ENCODE measurements around the gene CCDC141. TPM values are rescaled to one million over a fixed set of nuclear protein-coding genes. Genes with fewer than 3 reads are reported as not detected.

CCDC141 gene
- total RNA-seq, 1 donor from 2014 or later = 25.7 TPM

DNA sequence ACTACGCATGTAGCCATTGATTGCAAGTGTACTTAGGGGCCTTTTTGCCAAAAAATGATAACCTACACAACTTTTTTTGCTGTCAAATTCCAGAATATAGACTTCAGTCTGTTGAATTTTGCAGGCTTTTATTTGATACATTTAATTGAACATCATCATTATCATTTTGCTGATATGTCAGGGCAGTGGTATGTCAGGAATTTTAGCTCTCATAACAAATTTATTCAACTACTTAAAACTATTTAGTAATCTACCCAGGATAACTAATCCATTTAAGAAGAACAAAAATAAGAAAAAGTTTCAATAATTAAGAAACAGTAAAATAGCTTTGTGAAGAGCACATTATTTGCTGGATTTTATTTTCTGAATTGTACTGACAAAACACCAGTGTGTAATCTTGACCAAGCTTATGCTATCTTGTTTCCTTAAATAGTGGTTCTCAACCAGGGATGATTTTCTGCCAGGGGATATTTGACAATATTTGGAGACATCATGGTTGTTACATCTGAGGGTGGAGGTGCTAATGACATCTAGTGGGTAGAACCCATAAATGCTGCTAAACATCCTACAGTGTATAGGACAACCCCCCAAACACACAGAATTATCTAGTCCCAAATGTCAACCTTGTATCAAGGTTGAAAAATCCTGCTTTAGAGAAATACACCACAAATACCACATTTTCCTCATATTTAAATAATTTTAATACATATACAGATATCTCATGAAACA is 230.6 kb downstream of the CCDC141 start:
- H3K4me1 ChIP-seq = no peaks in the 10 kb centered on the region
- no peak overlapping the region for H3K4me3 ChIP-seq
- ATAC-seq = no peak
- H3K36me3 ChIP-seq = no peaks in the 10 kb centered on the region
- TF ChIP-seq, protein P1, sequence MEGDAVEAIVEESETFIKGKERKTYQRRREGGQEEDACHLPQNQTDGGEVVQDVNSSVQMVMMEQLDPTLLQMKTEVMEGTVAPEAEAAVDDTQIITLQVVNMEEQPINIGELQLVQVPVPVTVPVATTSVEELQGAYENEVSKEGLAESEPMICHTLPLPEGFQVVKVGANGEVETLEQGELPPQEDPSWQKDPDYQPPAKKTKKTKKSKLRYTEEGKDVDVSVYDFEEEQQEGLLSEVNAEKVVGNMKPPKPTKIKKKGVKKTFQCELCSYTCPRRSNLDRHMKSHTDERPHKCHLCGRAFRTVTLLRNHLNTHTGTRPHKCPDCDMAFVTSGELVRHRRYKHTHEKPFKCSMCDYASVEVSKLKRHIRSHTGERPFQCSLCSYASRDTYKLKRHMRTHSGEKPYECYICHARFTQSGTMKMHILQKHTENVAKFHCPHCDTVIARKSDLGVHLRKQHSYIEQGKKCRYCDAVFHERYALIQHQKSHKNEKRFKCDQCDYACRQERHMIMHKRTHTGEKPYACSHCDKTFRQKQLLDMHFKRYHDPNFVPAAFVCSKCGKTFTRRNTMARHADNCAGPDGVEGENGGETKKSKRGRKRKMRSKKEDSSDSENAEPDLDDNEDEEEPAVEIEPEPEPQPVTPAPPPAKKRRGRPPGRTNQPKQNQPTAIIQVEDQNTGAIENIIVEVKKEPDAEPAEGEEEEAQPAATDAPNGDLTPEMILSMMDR (IDR thresholded peaks at IDR 0.05) = no peak
- H3K9me3 ChIP-seq = no peaks in the 10 kb centered on the region
- intact Hi-C loops (cut with DNase I) = no loop called here
- no peak overlapping the region for H3K27ac ChIP-seq
- no peak for DNase-seq
- H3K27me3 ChIP-seq = no peaks in the 10 kb centered on the region

DNA sequence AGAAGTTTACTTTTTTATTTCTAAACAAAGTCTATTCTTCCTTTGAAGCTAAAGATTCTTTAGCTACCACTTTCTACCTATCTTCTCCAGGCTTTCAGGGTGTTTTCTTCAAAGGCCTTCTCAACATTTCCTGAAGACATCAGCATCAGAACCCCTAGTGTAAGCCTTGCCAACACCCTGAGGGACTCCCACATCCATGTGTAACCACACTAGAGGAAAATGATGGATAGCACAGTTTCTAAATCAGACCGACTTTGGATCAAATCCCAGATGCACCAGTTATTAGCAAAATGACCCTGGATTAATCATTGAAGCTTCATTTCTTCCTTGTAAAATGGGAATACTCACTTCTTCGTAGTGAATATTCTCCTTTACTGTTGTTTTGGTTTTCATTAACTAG is 238.0 kb downstream of the CCDC141 start:
- TF ChIP-seq, protein P1 (IDR thresholded peaks at IDR 0.05) = no peak
- ATAC-seq (no peak), DNase-seq (no peak)
- no peaks in the 10 kb centered on the region for H3K36me3 ChIP-seq
- intact Hi-C loops (cut with DNase I) = no loop called here
- H3K27me3 ChIP-seq = no peaks in the 10 kb centered on the region
- no peaks in the 10 kb centered on the region for H3K4me1 ChIP-seq
- no peaks in the 10 kb centered on the region for H3K9me3 ChIP-seq
- H3K4me3 ChIP-seq = no peak overlapping the region
- H3K27ac ChIP-seq = no peak overlapping the region

DNA sequence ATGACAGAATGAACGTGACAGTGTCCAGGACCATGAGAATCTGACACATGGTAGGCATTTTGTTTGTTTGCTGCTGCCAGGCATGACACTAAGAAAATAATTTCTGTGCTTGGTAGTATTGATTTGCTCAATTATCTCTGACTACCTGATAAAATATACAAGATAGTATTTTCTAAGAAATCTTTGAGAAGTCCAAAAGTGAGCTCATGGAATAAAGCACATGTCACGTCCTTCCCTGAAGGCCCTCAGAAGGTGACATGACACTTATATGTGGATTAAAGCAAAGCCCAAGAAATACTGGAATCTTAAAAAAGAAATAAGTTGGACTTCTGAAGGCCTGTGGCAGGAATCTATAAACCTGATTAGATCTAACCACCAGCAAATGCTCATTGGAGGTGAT is 238.9 kb downstream of the CCDC141 start:
- no peak for ATAC-seq
- intact Hi-C loops (cut with DNase I) = no loop called here
- H3K27ac ChIP-seq = no peak overlapping the region
- no peak for DNase-seq
- H3K36me3 ChIP-seq = no peaks in the 10 kb centered on the region
- TF ChIP-seq, protein P1 (IDR thresholded peaks at IDR 0.05) = no peak
- H3K27me3 ChIP-seq = no peaks in the 10 kb centered on the region
- H3K4me3 ChIP-seq = no peak overlapping the region
- no peaks in the 10 kb centered on the region for H3K4me1 ChIP-seq
- no peaks in the 10 kb centered on the region for H3K9me3 ChIP-seq

DNA sequence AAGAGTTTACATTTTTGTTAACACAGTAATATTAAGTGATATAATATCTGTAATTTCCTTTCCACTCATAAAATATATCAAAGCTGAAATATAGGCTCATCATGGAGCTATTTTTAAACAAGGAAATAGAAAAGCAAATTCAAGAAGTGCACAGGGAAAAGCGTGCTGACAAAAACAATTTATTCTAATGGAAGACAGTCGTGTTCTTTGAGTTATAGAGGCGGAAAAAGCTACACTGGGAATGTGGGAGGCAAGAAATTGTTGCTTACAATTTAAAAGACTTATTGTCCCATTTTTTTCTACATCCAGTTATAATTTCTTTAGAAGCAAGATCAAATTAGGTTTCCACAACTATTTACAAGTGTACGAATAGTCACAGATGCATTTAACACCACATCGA is 239.5 kb downstream of the CCDC141 start:
- Histone ChIP-seq H3K27ac (no peak overlapping the region), H3K4me1 (no peaks in the 10 kb centered on the region), H3K9me3 (no peaks in the 10 kb centered on the region), H3K36me3 (no peaks in the 10 kb centered on the region), H3K4me3 (no peak overlapping the region), H3K27me3 (no peaks in the 10 kb centered on the region)
- DNase-seq = no peak
- intact Hi-C loops (cut with DNase I) = no loop called here
- TF ChIP-seq, protein P1 (IDR thresholded peaks at IDR 0.05) = no peak
- no peak for ATAC-seq

DNA sequence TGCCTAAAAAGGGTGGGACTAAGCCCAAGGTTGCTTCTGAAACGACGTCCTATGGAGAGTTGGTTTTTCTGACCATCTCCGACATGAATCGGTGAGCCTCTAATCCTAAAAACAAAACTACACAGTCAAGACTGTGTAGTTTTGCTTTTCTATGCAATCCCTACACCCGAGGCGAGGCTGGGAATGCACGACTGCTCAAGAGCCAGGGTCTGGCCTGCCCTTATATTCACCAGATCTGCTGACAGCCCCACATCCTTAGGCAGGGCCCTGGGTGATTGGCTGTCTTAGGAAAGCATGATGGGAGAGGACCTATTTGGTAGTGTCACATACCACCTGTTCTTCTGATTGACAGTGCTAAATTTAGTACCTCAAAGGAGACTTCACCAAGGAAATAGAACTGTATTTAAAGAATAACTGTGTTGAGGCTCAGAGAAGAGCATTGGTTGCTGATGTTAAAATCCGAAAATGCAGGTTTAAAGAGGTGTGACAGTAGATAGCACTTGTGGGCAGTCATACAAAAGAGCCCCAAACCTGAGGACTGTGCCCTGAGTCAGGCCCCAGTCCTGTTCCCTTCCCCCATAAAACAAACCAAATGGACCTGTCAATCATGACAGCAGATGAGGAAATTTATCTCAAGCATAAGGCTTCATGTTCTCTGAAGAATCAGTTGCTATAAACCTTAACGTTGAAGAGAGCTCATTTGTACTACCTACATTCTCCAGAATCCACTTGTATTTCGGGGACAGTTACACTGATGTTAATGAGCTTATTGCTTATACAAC is 242.5 kb downstream of the CCDC141 start, which contains the start of gene TTN:
Gene TTN (minus strand): TSS at position 197 of the 782 bp plus-strand sequence. CDS start 2,781 bp downstream, outside the sequence.
- Histone ChIP-seq H3K27me3 (no peaks in the 10 kb centered on the region), H3K4me3 (no peak within 1 kb of the TSS), H3K9me3 (no peaks in the 10 kb centered on the region), H3K27ac (no peak within 1 kb of the TSS), H3K36me3 (no peaks in the 10 kb centered on the region), H3K4me1 (no peaks in the 10 kb centered on the region)
- TF ChIP-seq, protein P1 (IDR thresholded peaks at IDR 0.05) = no peak
- peak; percentile 37 for ATAC-seq
- no peak for DNase-seq
- intact Hi-C loops (cut with DNase I) = no loop called here
